K562 (cell line): ENCODE measurements around the gene CELSR1. TPM values are rescaled to one million over a fixed set of nuclear protein-coding genes. Genes with fewer than 3 reads are reported as not detected.

Experiments
- ATAC-seq: fragments of 200-7000 bp; cut with Tn5 transposase; 3 replicates; pipeline ENCODE4 v1.9.1; 2020; ENCODE audit warnings: moderate library complexity
- BruUV-seq: library from RNA; stranded (reverse); fragments of 400-500 nt; replicated peaks from 2 replicates; lab custom pipeline; 2021; lab: Mats Ljungman, UMichigan
- CTCF ChIA-PET: fragments of 300-600 bp; formaldehyde crosslinking; extraction: SDS; loops from one replicate; lab custom pipeline; 2021; ENCODE audit warnings: low intra/inter-chr PET ratio; lab: Yijun Ruan, JAX
- POLR2A ChIA-PET: fragments of 300-600, 350-650 bp; sonication (Branson Sonifier 250); formaldehyde crosslinking; extraction: SDS; loops from one replicate; lab custom pipeline; 2021; ENCODE audit warnings: antibody characterized with exemption, inconsistent platforms; lab: Yijun Ruan, JAX
- DNase-seq, 4 experiments: peaks; one replicate each; pipeline versions ENCODE4 v3.0.0 to v3.0.0-alpha.2; 2011 to 2018; ENCODE audit warnings: low spot score in 3 of 4, mixed read lengths in 3 of 4; ENCODE audit errors: extremely low read depth in 1 of 4
- FAIRE-seq: peaks from 2 replicates; lab custom pipeline; 2011; peaks lifted over from hg19 to GRCh38; lab: Jason Lieb, UNC
- H2AFZ ChIP-seq: 2 replicates; pipeline ENCODE4 v1.6.0; 2011; ENCODE audit warnings: low read depth, low read length, control low read depth, inconsistent platforms
- H3K27ac ChIP-seq: fragments of 200-600 bp; 3 replicates; pipeline ENCODE4 v1.8.0; 2011; ENCODE audit warnings: low read depth, mild to moderate bottlenecking, control low read depth, inconsistent platforms, low read length, moderate library complexity, mixed read lengths; ENCODE audit errors: extremely low read depth
- H3K27me3 ChIP-seq, 2 experiments: fragments of 300-600 bp in 1 of 2; 2 replicates in 1 of 2; 3 replicates in 1 of 2; pipeline versions ENCODE4 v1.6.0 to v1.8.0; 2011; ENCODE audit warnings: inconsistent platforms in 2 of 2, low read length in 2 of 2, mild to moderate bottlenecking in 1 of 2, mixed read lengths in 1 of 2, moderate library complexity in 1 of 2; ENCODE audit not compliant: control insufficient read depth in 2 of 2, insufficient read depth in 2 of 2
- H3K36me3 ChIP-seq: fragments of 300-600 bp; 3 replicates; pipeline ENCODE4 v1.8.0; 2011; ENCODE audit warnings: mild to moderate bottlenecking, low read length, inconsistent platforms; ENCODE audit not compliant: control insufficient read depth, insufficient read depth
- H3K4me1 ChIP-seq, 2 experiments: fragments of 200-600 bp in 1 of 2; replicated peaks in 1 of 2; 2 replicates in 1 of 2; 3 replicates in 1 of 2; pipeline versions ENCODE4 v1.5.1 to v1.8.0; 2011; ENCODE audit warnings: inconsistent platforms in 2 of 2, low read length in 2 of 2, mild to moderate bottlenecking in 1 of 2, mixed read lengths in 1 of 2, moderate library complexity in 1 of 2; ENCODE audit not compliant: control insufficient read depth in 2 of 2, insufficient read depth in 2 of 2
- H3K4me2 ChIP-seq: 2 replicates; pipeline ENCODE4 v1.6.1; 2011; ENCODE audit warnings: low read length, control low read depth, inconsistent platforms, mixed read lengths; ENCODE audit not compliant: insufficient read depth
- H3K4me3 ChIP-seq: fragments of 200-600 bp; sonication (generic), shearing (Covaris generic); 2 replicates; pipeline ENCODE4 v1.5.1; 2016; ENCODE audit warnings: control low read depth, inconsistent platforms
- H3K79me2 ChIP-seq: fragments of 200-600 bp; 3 replicates; pipeline ENCODE4 v1.8.0; 2011; ENCODE audit warnings: low read length, inconsistent platforms; ENCODE audit not compliant: control insufficient read depth, insufficient read depth
- H3K9ac ChIP-seq, 2 experiments: 2 replicates each; pipeline versions ENCODE4 v1.6.0 to v1.6.1; 2011; ENCODE audit warnings: low read depth in 2 of 2, low read length in 2 of 2, control low read depth in 1 of 2, inconsistent platforms in 1 of 2, mild to moderate bottlenecking in 1 of 2, mixed read lengths in 1 of 2; ENCODE audit not compliant: insufficient read depth in 1 of 2
- H3K9me1 ChIP-seq: one replicate; pipeline ENCODE4 v1.6.0; 2011; ENCODE audit warnings: inconsistent platforms, mild to moderate bottlenecking, low read length, moderate library complexity; ENCODE audit not compliant: control insufficient read depth, insufficient read depth
- H3K9me3 ChIP-seq: replicated peaks from 2 replicates; pipeline ENCODE4 v1.5.1; 2011; ENCODE audit warnings: low read depth, low read length, inconsistent platforms; ENCODE audit not compliant: control insufficient read depth, insufficient read depth
- H4K20me1 ChIP-seq: replicated peaks from 2 replicates; pipeline ENCODE4 v1.6.1; 2011; ENCODE audit warnings: low read length, inconsistent platforms, mixed read lengths; ENCODE audit not compliant: control insufficient read depth, insufficient read depth
- ATF4 ChIP-seq: fragments of 450-650 bp; formaldehyde crosslinking; IDR thresholded peaks from 2 replicates; pipeline ENCODE4 v1.4.0; 2022; ENCODE audit warnings: mild to moderate bottlenecking, moderate library complexity
- BRD4 ChIP-seq: fragments of 200-600 bp; sonication (generic); IDR thresholded peaks from 2 replicates; pipeline ENCODE4 v1.6.1; 2017; ENCODE audit warnings: inconsistent platforms
- DNMT1 ChIP-seq: fragments of 450-650 bp; IDR thresholded peaks from 2 replicates; pipeline ENCODE4 v1.6.1; 2016; ENCODE audit warnings: antibody characterized with exemption, mild to moderate bottlenecking
- IFI16 ChIP-seq: fragments of 250-450 bp; sonication (Bioruptor Pico); IDR thresholded peaks from 2 replicates; pipeline ENCODE4 v2.1.2; 2022; ENCODE audit warnings: mild to moderate bottlenecking, inconsistent platforms
- LARP7 ChIP-seq: fragments of 450-650 bp; IDR thresholded peaks from 2 replicates; pipeline ENCODE4 v1.6.1; 2016
- NFATC3 ChIP-seq: fragments of 450-650 bp; IDR thresholded peaks from 2 replicates; pipeline ENCODE4 v1.6.1; 2017; ENCODE audit warnings: mild to moderate bottlenecking
- OTX1 ChIP-seq: fragments of 450-650 bp; formaldehyde crosslinking; IDR thresholded peaks from 2 replicates; pipeline ENCODE4 v1.4.0; 2022; ENCODE audit warnings: mild to moderate bottlenecking
- POLR2AphosphoS2 ChIP-seq: IDR thresholded peaks from 2 replicates; pipeline ENCODE4 v1.6.1; 2012; ENCODE audit warnings: low read length, improper control_type of control experiment
- RBM34 ChIP-seq: fragments of 200-400 bp; formaldehyde crosslinking; IDR thresholded peaks from 2 replicates; pipeline ENCODE4 v1.6.1; 2018; ENCODE audit warnings: low read length, borderline replicate concordance; ENCODE audit not compliant: insufficient read depth
- SAP30 ChIP-seq: fragments of 200-600 bp; sonication (generic); IDR thresholded peaks from 2 replicates; pipeline ENCODE4 v1.6.1; 2012; ENCODE audit warnings: borderline replicate concordance, low read depth, mild to moderate bottlenecking, moderate library complexity, low read length, control low read depth, inconsistent platforms; ENCODE audit not compliant: insufficient read depth, poor library complexity, severe bottlenecking
- SREBF2 ChIP-seq: sonication (generic); formaldehyde crosslinking; IDR thresholded peaks from 2 replicates; pipeline ENCODE4 v1.4.0; 2020; ENCODE audit warnings: mild to moderate bottlenecking, missing genetic modification reagents
- TBL1XR1 ChIP-seq, 2 experiments: IDR thresholded peaks; 2 replicates each; pipeline ENCODE4 v1.6.1; 2012; ENCODE audit warnings: improper control_type of control experiment in 2 of 2, low read length in 2 of 2, mild to moderate bottlenecking in 1 of 2
- ZNF212 ChIP-seq: fragments of 450-650 bp; formaldehyde crosslinking; IDR thresholded peaks from 2 replicates; pipeline ENCODE4 v1.4.0; 2020; ENCODE audit warnings: mild to moderate bottlenecking
- ZNF780A ChIP-seq: fragments of 250-450 bp; sonication (Bioruptor Pico); IDR thresholded peaks from 2 replicates; pipeline ENCODE4 v1.5.0; 2021; ENCODE audit warnings: mild to moderate bottlenecking
- ZSCAN32 ChIP-seq: fragments of 450-650 bp; formaldehyde crosslinking; IDR thresholded peaks from 2 replicates; pipeline ENCODE4 v1.4.0; 2020; ENCODE audit warnings: mild to moderate bottlenecking, moderate library complexity
- WGBS: fragments of 100-300 bp; shearing (Covaris generic); methylation state at CpG from one replicate; pipeline ENCODE4 v1.1.6; 2016; ENCODE audit warnings: low coverage, mixed read lengths; ENCODE audit not compliant: insufficient coverage; ENCODE audit errors: missing lambda C conversion rate; 5-methylcytosine and 5-hydroxymethylcytosine counted together
- in situ Hi-C: fragments of 300-500 bp; cut with MboI; formaldehyde crosslinking; loops from 4 replicates; pipeline ENCODE4 v1.15.0; 2018; ENCODE audit warnings: inconsistent platforms, mixed read lengths
- intact Hi-C: fragments of 100-400 bp; cut with micrococcal nuclease; formaldehyde crosslinking; loops from 2 replicates; pipeline ENCODE4 v1.14.2; 2022
- polyA plus RNA-seq, 8 experiments: library from polyadenylated mRNA; depleted of rRNA in 4 of 8; stranded (reverse) in 5 of 8; unstranded in 3 of 8; fragments of >200 nt; fragmentation: Nextera tagmentation in 2 of 8; fragmentation: Illumina TruSeq in 1 of 8; extraction: Ambion mirVana in 2 of 8; extraction: Trizol in 1 of 8; gene quantifications; 2 replicates each; pipeline versions ENCODE4 v1.2.1 to v1.2.3, GENCODE V29; 2011 to 2014; ENCODE audit warnings: inconsistent platforms in 1 of 8, missing spikeins in 1 of 8
- total RNA-seq, 7 experiments: library from RNA; depleted of rRNA in 6 of 7; stranded (reverse); fragments of >200 nt in 6 of 7; fragmentation: Illumina TruSeq in 2 of 7; extraction: Trizol in 2 of 7; gene quantifications; 2 replicates each; pipeline versions ENCODE4 v1.2.1 to v1.2.3, GENCODE V29; 2011 to 2021; ENCODE audit warnings: low replicate concordance in 1 of 7

CELSR1 gene
- total and polyA plus RNA-seq, 9 of the 15 experiments (the other 6 are each of a cell fraction or from before 2014, with no cell fraction given) = under 0.01 to 0.09 TPM; not detected in 7

- H3K79me2 ChIP-seq = peaks cover 86% of the 10 kb centered on the region
- no peaks in the 10 kb centered on the region for H3K27me3 ChIP-seq
- H3K36me3 ChIP-seq = peaks cover 10% of the 10 kb centered on the region; the same call in 2 of the 3 replicates
- BruUV-seq = no TSS peak
- H3K4me3 ChIP-seq = no peak overlapping the region
- H3K9ac ChIP-seq = no peak overlapping the region
- TF ChIP-seq DNMT1 (no peak), SAP30 (no peak), OTX1 (CRISPR knock-in tag) (no peak), RBM34 (no peak), NFATC3 (no peak), ZSCAN32 (no peak), IFI16 (CRISPR knock-in tag) (no peak), ATF4 (CRISPR knock-in tag) (no peak), ZNF212 (CRISPR knock-in tag) (no peak), TBL1XR1 (IDR thresholded peaks at IDR 0.05; ENCODE audit: low read length in 2 of 2) (no peak), ZNF780A (CRISPR knock-in tag) (no peak), POLR2AphosphoS2 (no peak), SREBF2 (no peak), BRD4 (no peak), LARP7 (no peak)
- FAIRE-seq (no peak), DNase-seq (no peak), ATAC-seq (no peak)
- in situ Hi-C loops = no loop called here
- peaks cover 9% of the 10 kb centered on the region for H4K20me1 ChIP-seq
- no peak overlapping the region for H3K4me2 ChIP-seq
- no peak overlapping the region for H2AFZ ChIP-seq
- peaks cover 22 to 64% of the 10 kb centered on the region in 2 experiments for H3K4me1 ChIP-seq
- no peak overlapping the region for H3K27ac ChIP-seq
- intact Hi-C loops = no loop called here
- no peaks in the 10 kb centered on the region for H3K9me3 ChIP-seq
- no peaks in the 10 kb centered on the region for H3K9me1 ChIP-seq
- ChIA-PET CTCF (no interaction called here), POLR2A (interaction anchor here (1.1 kb wide), 1 partner anchor 24 kb away, joined by 3 read pairs; no protein-coding TSS in a partner anchor)
- 96% methylated on average over 7 of the region's 11 CpGs for WGBS
Observed at GRCh38 chr22:46583571-46583970, 46.2 kb upstream of the CELSR1 start.
